Measurements from ENCODE around the gene GRID2IP. TPM values are rescaled to one million over a fixed set of nuclear protein-coding genes. Genes with fewer than 3 reads are reported as not detected.

GRID2IP gene
- total RNA-seq, 8 experiments from 2014 or later, result 0.08 to 0.38 (median 0.22) TPM; not detected in 2

DNA sequence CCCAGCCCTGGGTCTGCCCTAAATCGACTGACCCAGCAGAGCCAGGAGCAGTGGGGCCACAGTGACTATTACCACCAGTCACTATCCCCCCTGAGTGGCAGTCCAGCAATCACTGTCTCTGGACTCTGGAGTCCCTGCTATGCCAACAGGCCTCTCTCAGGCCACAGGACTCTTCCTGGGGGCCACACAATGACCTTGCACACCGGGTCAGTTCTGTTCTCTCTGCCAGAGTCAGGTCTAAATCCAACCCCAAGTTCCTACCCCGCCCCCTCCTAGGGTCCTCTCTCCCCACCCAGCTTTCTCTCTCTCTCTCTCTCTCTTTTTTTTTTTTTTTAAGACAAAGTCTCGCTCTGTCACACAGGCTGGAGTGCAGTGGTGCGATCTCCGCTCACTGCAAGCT is 21.6 kb downstream of the GRID2IP start:
- peaks cover 0 to 6% of the 10 kb centered on the region in 2 donors for H3K4me1 ChIP-seq (replicated peaks in 1 of 2)
- H3K4me3 ChIP-seq, result no peak overlapping the region
- ATAC-seq (replicated peaks in 6 of 8), result no peak
- H3K27ac ChIP-seq, result no peak overlapping the region
- WGBS, 10 experiments, result 69 to 70% methylated on average over 2 to 3 of the region's 6 CpGs; no CpG with 5 or more reads in 8 of the 10 experiments
- in situ Hi-C loops (cut with MboI; ENCODE audit: low pct_unique_long_range_greater_than_20kb in 2 of 9, low sequenced_read_pairs in 9 of 9, unreplicated experiment in 9 of 9), result no loop called here

- peaks cover 0 to 6% of the 10 kb centered on the region in 2 donors for H3K4me1 ChIP-seq (replicated peaks in 1 of 2)
- in situ Hi-C loops (cut with MboI; ENCODE audit: low pct_unique_long_range_greater_than_20kb in 2 of 9, low sequenced_read_pairs in 9 of 9, unreplicated experiment in 9 of 9), result no loop called here
- H3K27ac ChIP-seq, result no peak overlapping the region
- H3K4me3 ChIP-seq, result no peak overlapping the region
- ATAC-seq (replicated peaks in 6 of 8), result no peak
- 0 to 100% (median 80%) methylated on average over 1 to 5 of the region's 13 CpGs; no CpG with 5 or more reads in 5 of the 10 experiments for WGBS, 10 experiments
Observed at GRCh38 chr7:6528401-6529130, 22.7 kb downstream of the GRID2IP start.

DNA sequence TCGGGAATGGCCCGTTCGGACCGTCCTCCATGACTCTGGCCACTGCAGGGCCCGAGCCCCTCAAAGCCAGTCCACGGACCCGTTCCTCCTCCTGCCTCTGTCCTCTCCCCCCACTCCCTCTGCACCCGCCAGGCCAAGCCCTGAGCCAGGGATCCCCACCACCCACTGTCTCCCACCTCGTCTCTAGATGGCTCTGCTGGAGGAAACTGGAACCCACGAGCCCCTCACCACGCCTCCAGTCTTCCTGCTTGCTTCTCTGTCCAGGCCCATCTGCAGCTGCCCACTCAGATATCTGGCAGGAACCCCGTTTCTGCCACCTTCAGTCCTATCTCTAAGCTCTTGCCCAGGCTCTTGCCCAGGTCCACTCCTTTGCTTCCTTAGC is 24.3 kb downstream of the GRID2IP start:
- no peak for ATAC-seq (replicated peaks in 6 of 8)
- in situ Hi-C loops (cut with MboI; ENCODE audit: low pct_unique_long_range_greater_than_20kb in 2 of 9, low sequenced_read_pairs in 9 of 9, unreplicated experiment in 9 of 9), result no loop called here
- peaks cover 0 to 6% of the 10 kb centered on the region in 2 donors for H3K4me1 ChIP-seq (replicated peaks in 1 of 2)
- peak overlapping the region in 4 of 5 donors; percentile 35 to 43 (median 36) for H3K4me3 ChIP-seq
- H3K27ac ChIP-seq, result no peak overlapping the region
- WGBS, 10 experiments, result 0 to 80% (median 20%) methylated on average over 1 to 4 of the region's 12 CpGs; no CpG with 5 or more reads in 4 of the 10 experiments

DNA sequence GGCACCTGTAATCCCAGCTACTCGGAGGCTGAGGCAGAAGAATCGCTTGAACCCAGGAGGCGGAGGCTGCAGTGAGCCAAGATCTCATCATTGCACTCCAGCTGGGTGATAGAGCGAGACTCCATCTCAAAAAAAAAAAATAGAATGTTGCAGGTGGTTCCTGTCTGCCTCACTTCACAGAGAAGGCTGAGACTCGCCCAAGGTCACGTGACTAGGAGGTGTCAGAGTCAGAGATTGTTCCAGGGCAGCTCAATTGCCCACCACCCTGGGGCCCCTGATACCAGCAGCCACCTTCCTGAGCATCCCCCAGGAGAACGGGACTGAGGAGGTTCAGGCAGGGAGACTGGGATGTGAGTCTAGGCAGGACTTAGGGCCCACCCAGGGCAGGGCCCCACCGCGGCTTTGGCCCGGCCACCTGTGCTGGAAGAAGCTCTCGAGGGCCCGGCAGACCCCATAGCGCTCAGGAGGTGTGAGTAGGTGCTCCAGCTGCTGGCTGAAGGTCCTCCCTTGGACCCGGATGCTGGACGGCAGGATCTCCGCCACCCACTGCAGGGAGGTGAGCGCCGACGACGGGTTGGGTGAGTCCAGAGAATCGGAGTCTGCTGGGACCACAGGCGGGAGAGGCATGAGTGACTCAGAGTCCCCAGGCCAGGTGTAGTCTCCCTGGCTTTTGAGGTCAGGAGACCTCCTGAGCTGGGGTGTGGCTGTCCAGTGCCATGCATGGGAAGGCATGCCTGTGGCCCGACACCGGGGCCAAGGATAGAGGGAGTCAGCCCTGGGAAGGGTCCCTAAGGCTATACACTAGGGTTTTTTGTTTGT is 30.9 kb downstream of the GRID2IP start:
- ATAC-seq (replicated peaks in 6 of 8), result no peak
- Histone ChIP-seq H3K27ac (no peak overlapping the region), H3K4me3 (no peak overlapping the region), H3K4me1 (replicated peaks in 1 of 2) (peaks cover 2 to 4% of the 10 kb centered on the region in 2 donors)
- WGBS, 10 experiments, result 50 to 93% (median 87%) methylated on average over 2 to 14 of the region's 24 CpGs; no CpG with 5 or more reads in 3 of the 10 experiments
- in situ Hi-C loops (cut with MboI; ENCODE audit: low pct_unique_long_range_greater_than_20kb in 2 of 9, low sequenced_read_pairs in 9 of 9, unreplicated experiment in 9 of 9), result no loop called here

DNA sequence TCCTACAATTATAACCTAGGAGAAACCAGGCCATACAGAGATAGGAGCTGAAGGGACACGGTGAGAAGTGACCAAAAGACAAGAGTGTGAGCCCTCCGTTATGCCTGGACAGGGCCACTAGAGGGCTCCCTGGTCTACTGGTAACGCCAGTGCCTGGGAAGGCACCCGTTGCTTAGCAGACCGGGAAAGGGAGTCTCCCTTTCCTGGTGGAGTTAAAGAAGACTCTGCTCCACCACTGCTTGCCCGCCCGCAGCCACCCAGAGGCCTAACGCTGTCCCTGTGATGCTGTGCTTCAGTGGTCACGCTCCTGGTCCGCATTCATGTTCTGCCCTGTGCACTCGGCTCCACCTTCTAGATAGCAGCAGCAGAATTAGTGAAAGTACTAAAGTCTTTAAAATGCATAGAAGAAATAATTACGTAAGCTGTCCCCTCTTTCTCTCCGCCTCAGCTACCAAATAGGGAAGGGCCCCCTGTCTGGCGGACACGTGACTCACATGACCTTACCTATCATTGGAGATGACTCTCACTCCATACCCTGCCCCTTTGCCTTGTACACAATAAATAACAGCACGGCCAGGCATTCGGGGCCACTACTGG is 34.8 kb downstream of the GRID2IP start:
- in situ Hi-C loops (cut with MboI; ENCODE audit: low pct_unique_long_range_greater_than_20kb in 2 of 9, low sequenced_read_pairs in 9 of 9, unreplicated experiment in 9 of 9), result no loop called here
- Histone ChIP-seq H3K4me1 (replicated peaks in 1 of 2) (peaks cover 2 to 4% of the 10 kb centered on the region in 2 donors), H3K4me3 (no peak overlapping the region), H3K27ac (no peak overlapping the region)
- peak; percentile 98 to 100 (median 99) for ATAC-seq (replicated peaks in 6 of 8)
- WGBS, 10 experiments, result 12 to 37% (median 23%) methylated on average over 1 to 9 of the region's 17 CpGs

GRCh38 chr7:6513541-6513940 is 37.7 kb downstream of the GRID2IP start:
- no peak overlapping the region for H3K27ac ChIP-seq
- 80 to 100% (median 86%) methylated on average over 1 to 7 of the region's 12 CpGs; no CpG with 5 or more reads in 7 of the 10 experiments for WGBS, 10 experiments
- in situ Hi-C loops (cut with MboI; ENCODE audit: low pct_unique_long_range_greater_than_20kb in 2 of 9, low sequenced_read_pairs in 9 of 9, unreplicated experiment in 9 of 9), result no loop called here
- H3K4me1 ChIP-seq (replicated peaks in 1 of 2), result peaks cover 2 to 4% of the 10 kb centered on the region in 2 donors
- ATAC-seq (replicated peaks in 6 of 8), result no peak
- H3K4me3 ChIP-seq, result no peak overlapping the region

DNA sequence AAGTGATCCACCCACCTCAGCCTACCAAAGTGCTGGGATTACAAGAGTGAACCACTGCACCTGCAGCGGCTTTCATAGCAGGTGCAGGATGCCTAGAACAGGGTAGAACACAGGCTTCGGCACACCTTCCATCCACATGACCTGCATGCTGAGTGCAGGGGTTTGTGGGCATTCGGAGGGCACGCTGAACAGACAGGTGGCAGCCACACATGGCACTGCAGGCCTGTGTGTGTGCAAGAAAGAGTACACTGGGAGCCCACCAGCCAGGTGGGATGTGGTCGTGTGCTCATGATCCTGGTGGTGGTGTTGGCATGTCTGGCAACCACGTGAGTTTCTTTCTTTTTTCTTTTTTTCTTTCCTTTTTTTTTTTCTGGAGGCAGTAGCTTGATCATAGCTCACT is 38.4 kb downstream of the GRID2IP start:
- Histone ChIP-seq H3K4me1 (replicated peaks in 1 of 2) (peaks cover 2 to 4% of the 10 kb centered on the region in 2 donors), H3K27ac (no peak overlapping the region), H3K4me3 (no peak overlapping the region)
- WGBS, 10 experiments, result 20 to 100% (median 80%) methylated on average over 1 to 3 of the region's 6 CpGs; no CpG with 5 or more reads in 1 of the 10 experiments
- no peak for ATAC-seq (replicated peaks in 6 of 8)
- in situ Hi-C loops (cut with MboI; ENCODE audit: low pct_unique_long_range_greater_than_20kb in 2 of 9, low sequenced_read_pairs in 9 of 9, unreplicated experiment in 9 of 9), result no loop called here

GRCh38 chr7:6510476-6511133 is 40.7 kb downstream of the GRID2IP start:
- no peak overlapping the region for H3K4me3 ChIP-seq

GRCh38 chr7:6508950-6509349 is 42.3 kb downstream of the GRID2IP start:
- in situ Hi-C loops (cut with MboI; ENCODE audit: low pct_unique_long_range_greater_than_20kb in 2 of 9, low sequenced_read_pairs in 9 of 9, unreplicated experiment in 9 of 9), result no loop called here
- no peak overlapping the region for H3K27ac ChIP-seq
- 80 to 100% methylated on average over 1 to 2 of the region's 24 CpGs; no CpG with 5 or more reads in 8 of the 10 experiments for WGBS, 10 experiments
- H3K4me3 ChIP-seq, result no peak overlapping the region
- peaks cover 0 to 6% of the 10 kb centered on the region in 2 donors for H3K4me1 ChIP-seq (replicated peaks in 1 of 2)
- ATAC-seq (replicated peaks in 6 of 8), result no peak

More at GRCh38 chr7:6510476-6511133, 40.7 kb downstream of the GRID2IP start:
- WGBS, 10 experiments, result 67 to 100% (median 94%) methylated on average over 1 to 9 of the region's 26 CpGs; no CpG with 5 or more reads in 7 of the 10 experiments
- no peak for ATAC-seq (replicated peaks in 6 of 8)
- in situ Hi-C loops (cut with MboI; ENCODE audit: low pct_unique_long_range_greater_than_20kb in 2 of 9, low sequenced_read_pairs in 9 of 9, unreplicated experiment in 9 of 9), result no loop called here
- H3K4me1 ChIP-seq (replicated peaks in 1 of 2), result no peaks in the 10 kb centered on the region
- no peak overlapping the region for H3K27ac ChIP-seq

DNA sequence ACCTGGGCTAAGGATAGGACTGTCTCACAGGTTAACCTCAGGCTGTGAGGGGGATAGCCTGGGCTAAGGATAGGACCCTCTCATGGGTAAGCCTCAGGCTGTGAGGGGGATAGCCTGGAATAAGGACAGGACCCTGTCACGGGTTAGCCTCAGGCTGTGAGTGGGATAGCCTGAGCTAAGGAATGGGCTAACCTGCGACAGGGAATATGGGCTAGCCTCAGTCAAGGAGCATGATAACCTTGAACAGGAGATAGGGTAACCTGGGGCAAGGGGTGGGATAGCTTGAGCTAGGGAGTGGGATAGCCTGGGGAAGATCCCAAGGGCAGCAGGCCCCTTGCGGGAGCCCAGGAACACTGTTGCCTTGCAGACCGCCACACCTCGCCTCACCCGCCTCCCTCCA is 42.7 kb downstream of the GRID2IP start:
- peaks cover 0 to 6% of the 10 kb centered on the region in 2 donors for H3K4me1 ChIP-seq (replicated peaks in 1 of 2)
- no peak for ATAC-seq (replicated peaks in 6 of 8)
- WGBS, 10 experiments, result 40 to 100% (median 89%) methylated on average over 1 to 3 of the region's 6 CpGs; no CpG with 5 or more reads in 7 of the 10 experiments
- in situ Hi-C loops (cut with MboI; ENCODE audit: low pct_unique_long_range_greater_than_20kb in 2 of 9, low sequenced_read_pairs in 9 of 9, unreplicated experiment in 9 of 9), result no loop called here
- H3K4me3 ChIP-seq, result no peak overlapping the region
- no peak overlapping the region for H3K27ac ChIP-seq

- Histone ChIP-seq H3K27ac (no peak overlapping the region), H3K4me1 (replicated peaks in 1 of 2) (peaks cover 0 to 6% of the 10 kb centered on the region in 2 donors), H3K4me3 (no peak overlapping the region)
- in situ Hi-C loops (cut with MboI; ENCODE audit: low pct_unique_long_range_greater_than_20kb in 2 of 9, low sequenced_read_pairs in 9 of 9, unreplicated experiment in 9 of 9), result no loop called here
- ATAC-seq (replicated peaks in 6 of 8), result no peak
- WGBS, 10 experiments, result 60 to 100% methylated on average over 1 of the region's 16 CpGs; no CpG with 5 or more reads in 8 of the 10 experiments
Observed at GRCh38 chr7:6507906-6508305, 43.4 kb downstream of the GRID2IP start.

DNA sequence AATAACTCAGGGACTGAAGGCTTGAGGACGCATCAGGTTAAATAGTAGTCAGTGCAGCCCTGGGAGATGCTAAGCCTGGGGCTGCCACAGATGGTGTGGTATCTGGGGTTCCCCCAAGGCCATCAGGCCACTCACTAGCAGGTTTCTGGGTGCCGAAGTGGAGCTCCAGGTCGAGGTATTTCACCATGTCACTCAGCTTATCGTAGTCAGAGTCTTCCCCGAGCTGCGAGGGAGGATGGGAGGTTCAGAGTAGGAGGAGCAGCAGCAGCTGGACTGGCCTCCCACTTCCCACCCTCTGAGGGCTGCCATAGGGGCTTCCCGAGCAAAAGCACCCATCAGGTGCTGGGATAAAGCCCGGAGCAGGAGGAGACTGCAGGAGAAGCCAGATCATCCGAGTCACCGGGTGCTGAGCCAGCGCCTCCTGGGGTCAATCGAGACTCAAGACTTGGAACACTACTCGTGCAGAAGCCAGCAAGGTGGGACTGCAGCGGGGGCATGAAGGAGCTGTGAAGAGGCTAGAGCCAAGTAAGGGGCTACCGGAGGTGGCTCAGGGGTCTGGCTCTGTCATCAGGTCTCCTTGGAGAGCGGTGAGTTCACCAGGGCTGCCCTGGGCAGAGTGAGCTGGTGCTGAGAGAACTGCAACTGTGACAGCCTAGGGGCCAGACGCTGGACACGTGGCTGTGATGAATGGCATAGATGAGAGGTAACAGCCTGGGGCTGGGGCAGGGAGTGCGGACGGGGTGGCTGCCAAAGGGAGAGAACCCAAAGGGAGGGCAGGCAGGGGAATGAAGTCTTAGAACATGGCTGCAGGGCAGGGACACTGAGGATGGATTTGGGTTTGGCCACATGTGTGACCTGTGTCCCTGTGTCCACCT is 45.3 kb downstream of the GRID2IP start:
- ATAC-seq (replicated peaks in 6 of 8), result peak in 3 of 8 experiments; percentile 20 to 68 (median 45)
- in situ Hi-C loops (cut with MboI; ENCODE audit: low pct_unique_long_range_greater_than_20kb in 2 of 9, low sequenced_read_pairs in 9 of 9, unreplicated experiment in 9 of 9), result no loop called here
- no peak overlapping the region for H3K27ac ChIP-seq

More for the DNA sequence above, 45.3 kb downstream of the GRID2IP start:
- Histone ChIP-seq H3K4me3 (no peak overlapping the region), H3K4me1 (replicated peaks in 1 of 2) (peaks cover 0 to 6% of the 10 kb centered on the region in 2 donors)
- 20 to 83% (median 53%) methylated on average over 1 to 8 of the region's 20 CpGs; no CpG with 5 or more reads in 4 of the 10 experiments for WGBS, 10 experiments
